C4-2B (cell line): ENCODE data around the gene ATG7.
"Not testable (repeated sequence)": the region's sequence is repeated elsewhere in the genome, so short reads cannot be mapped to it uniquely, and the experiment has no call there.

Experiments used
- H3K27ac ChIP-seq: fragments of 450-650 bp; 2 replicates; pipeline ENCODE4 v1.5.1; 2017
- CTCF ChIP-seq: fragments of 450-650 bp; conservative IDR thresholded peaks from 2 replicates; pipeline ENCODE4 v1.5.1; 2017; ENCODE audit warnings: mild to moderate bottlenecking
- ZFX ChIP-seq: fragments of 450-650 bp; IDR thresholded peaks from 2 replicates; pipeline ENCODE4 v1.6.1; 2017

The ATG7 gene

GRCh38 chr3:11346416-11346815 lies 74.2 kb downstream of the ATG7 start:
- TF ChIP-seq CTCF (no peak), ZFX (no peak)
- H3K27ac ChIP-seq: no peak overlapping the region

- H3K27ac ChIP-seq: not testable (repeated sequence)
Observed at GRCh38 chr3:11348877-11349276, 76.7 kb downstream of the ATG7 start.

- H3K27ac ChIP-seq: no peak overlapping the region
Observed at GRCh38 chr3:11349446-11349845, 77.2 kb downstream of the ATG7 start.

GRCh38 chr3:11350374-11350773 lies 78.2 kb downstream of the ATG7 start:
- no peak overlapping the region for H3K27ac ChIP-seq
- TF ChIP-seq CTCF (no peak), ZFX (no peak)

More at GRCh38 chr3:11349446-11349845, 77.2 kb downstream of the ATG7 start:
- TF ChIP-seq ZFX (no peak), CTCF (no peak)

GRCh38 chr3:11351451-11351850 lies 79.3 kb downstream of the ATG7 start:
- no peak overlapping the region for H3K27ac ChIP-seq
- TF ChIP-seq ZFX: no peak
- TF ChIP-seq CTCF: no peak

- H3K27ac ChIP-seq: no peak overlapping the region
- no peak for TF ChIP-seq CTCF
- TF ChIP-seq ZFX: no peak
Observed at GRCh38 chr3:11356269-11356668, 84.1 kb downstream of the ATG7 start.

- TF ChIP-seq ZFX: no peak
- no peak overlapping the region for H3K27ac ChIP-seq
Observed at GRCh38 chr3:11362600-11362999, 90.4 kb downstream of the ATG7 start.

- no peak overlapping the region for H3K27ac ChIP-seq
- TF ChIP-seq ZFX (no peak), CTCF (no peak)
Observed at GRCh38 chr3:11363715-11364114, 91.5 kb downstream of the ATG7 start.

- H3K27ac ChIP-seq: no peak overlapping the region
- TF ChIP-seq ZFX (no peak), CTCF (no peak)
Observed at GRCh38 chr3:11364181-11364580, 92.0 kb downstream of the ATG7 start.
